Endometrial microvascular endothelial cells (primary cell): Measurements from ENCODE around the gene HIPK4. TPM values are rescaled to one million over a fixed set of nuclear protein-coding genes. Genes with fewer than 3 reads are reported as not detected.

Experiments used
- in situ Hi-C: cut with HindIII; loops from 2 replicates; pipeline ENCODE4 v1.10.0; 2017; ENCODE audit warnings: low sequenced_read_pairs, low pct_unique_long_range_greater_than_20kb; ENCODE audit errors: inconsistent ontology term
- total RNA-seq: library from RNA; depleted of rRNA; stranded (reverse); fragments of >200 nt; gene quantifications from one replicate; pipeline ENCODE4 v1.2.3, GENCODE V29; 2015; ENCODE audit errors: inconsistent ontology term

The HIPK4 gene
- total RNA-seq, 1 donor from 2014 or later = 0.09 TPM

DNA sequence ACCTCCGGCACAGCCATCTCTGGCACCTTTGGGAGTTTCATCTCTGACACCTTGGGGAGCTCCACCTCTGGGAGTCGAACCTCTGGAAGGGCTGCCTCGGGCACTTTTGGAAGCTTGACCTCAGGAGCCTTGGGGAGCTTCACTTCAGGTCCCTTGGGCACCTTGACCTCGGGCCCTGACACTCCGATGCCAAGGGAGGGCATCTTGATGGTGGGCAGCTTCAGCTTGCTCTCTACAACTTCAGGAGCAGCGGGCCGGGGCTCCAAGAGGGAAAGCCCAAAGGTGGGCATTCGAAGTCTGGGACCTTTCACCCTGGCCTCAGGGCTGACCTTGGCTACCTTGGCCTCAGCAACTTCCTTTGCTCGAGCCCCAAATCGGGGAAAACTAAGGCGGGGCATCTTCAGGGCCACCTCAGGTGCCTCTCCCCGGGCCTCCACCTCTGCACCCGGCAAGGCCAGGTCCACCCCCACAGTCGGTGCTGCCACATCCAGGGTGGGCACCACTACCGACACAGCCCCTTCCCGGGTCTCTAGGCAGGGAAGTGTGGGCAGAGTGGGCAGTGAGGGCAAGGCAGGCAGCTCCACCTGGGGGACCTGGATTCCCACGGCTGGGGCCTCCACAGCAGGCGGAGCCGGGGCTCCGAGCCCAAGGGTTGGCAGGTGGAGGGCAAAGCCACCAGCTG, 7.0 kb upstream of the HIPK4 start:
- in situ Hi-C loops = no loop called here

GRCh38 chr19:40395956-40396355, 6.0 kb upstream of the HIPK4 start:
- in situ Hi-C loops = no loop called here

DNA sequence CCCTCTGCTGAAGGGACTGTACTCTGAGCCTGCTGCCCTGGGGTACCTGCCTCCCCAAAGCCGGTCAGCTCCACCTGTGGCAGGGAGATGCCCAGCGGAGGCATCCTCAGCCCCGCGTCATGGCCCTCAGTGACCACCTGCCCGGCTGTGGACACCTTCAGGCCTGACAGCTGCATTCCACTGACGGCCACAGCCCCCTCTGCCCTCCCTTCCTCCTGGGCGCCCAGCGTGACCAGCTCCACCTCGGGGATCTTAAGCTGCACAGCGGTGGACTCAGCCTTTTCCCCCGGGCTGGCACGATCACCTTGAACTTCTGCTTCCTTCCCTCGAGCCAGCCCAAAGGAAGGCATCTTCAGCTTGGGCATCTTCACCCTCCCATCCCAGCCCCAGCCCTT, 4.8 kb upstream of the HIPK4 start:
- in situ Hi-C loops = no loop called here

- in situ Hi-C loops = no loop called here
Observed at GRCh38 chr19:40393894-40394815, 4.2 kb upstream of the HIPK4 start.

DNA sequence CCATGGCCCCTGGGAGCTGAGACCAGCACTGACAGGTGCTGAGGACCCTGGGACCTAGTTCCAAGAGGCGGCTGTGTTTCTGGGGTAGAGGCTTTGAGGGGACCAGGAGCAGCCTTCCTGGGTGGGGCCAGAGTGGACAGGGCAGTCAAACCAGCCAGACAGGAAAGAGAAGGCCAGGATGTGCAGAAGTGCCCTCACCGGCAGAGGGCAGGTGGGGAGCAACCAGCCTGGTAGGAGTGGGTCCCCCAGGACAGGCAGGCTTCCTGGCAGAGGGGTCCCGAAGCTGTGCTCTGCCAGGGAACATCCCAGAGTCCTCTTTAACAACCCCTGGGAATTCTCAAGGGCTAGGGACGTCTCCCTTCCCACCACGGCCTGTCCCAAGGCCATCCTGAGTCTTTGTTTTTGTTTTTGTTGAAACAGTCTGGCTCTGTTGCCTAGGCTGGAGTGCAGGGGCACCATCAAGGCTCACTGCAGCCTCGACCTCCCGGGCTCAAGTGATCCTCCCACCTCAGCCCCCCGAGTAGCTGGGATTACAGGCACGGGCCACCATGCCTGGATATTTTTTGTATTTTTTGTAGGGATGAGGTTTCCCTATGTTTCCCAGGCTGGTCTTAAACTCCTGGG, 3.0 kb upstream of the HIPK4 start:
- in situ Hi-C loops = no loop called here

GRCh38 chr19:40392123-40392522, 2.1 kb upstream of the HIPK4 start:
- in situ Hi-C loops = no loop called here

- in situ Hi-C loops = no loop called here
Observed at GRCh38 chr19:40389404-40390083, 437 bp downstream of the HIPK4 start.

DNA sequence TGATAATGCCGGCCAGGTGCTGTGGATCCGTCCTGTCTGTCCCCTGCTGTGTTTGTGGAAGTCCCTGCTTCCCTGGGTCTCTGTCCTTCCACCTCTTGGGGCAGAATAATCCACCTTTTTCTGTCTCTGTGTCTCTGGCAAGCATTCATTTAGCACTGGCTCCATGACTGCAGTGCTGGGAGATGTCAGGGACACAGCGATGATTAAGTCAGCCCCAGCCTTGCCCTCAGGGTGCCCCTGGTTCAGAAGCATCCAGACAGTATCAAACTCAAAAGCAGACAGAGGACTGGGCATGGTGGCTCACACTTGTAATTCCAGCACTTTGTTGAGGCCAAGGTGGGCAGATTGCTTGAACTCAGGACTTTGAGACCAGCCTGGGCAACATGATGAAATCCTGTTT, 1.5 kb downstream of the HIPK4 start:
- in situ Hi-C loops = no loop called here

GRCh38 chr19:40387155-40387554, 2.8 kb downstream of the HIPK4 start:
- in situ Hi-C loops = no loop called here

- in situ Hi-C loops = no loop called here
Observed at GRCh38 chr19:40383668-40384248, 6.2 kb downstream of the HIPK4 start.

GRCh38 chr19:40381321-40381720, 8.7 kb downstream of the HIPK4 start:
- in situ Hi-C loops = no loop called here

- in situ Hi-C loops = no loop called here
Observed at GRCh38 chr19:40380199-40381037, 9.6 kb downstream of the HIPK4 start.

- in situ Hi-C loops = no loop called here
Observed at GRCh38 chr19:40379446-40380198, 10.4 kb downstream of the HIPK4 start.

DNA sequence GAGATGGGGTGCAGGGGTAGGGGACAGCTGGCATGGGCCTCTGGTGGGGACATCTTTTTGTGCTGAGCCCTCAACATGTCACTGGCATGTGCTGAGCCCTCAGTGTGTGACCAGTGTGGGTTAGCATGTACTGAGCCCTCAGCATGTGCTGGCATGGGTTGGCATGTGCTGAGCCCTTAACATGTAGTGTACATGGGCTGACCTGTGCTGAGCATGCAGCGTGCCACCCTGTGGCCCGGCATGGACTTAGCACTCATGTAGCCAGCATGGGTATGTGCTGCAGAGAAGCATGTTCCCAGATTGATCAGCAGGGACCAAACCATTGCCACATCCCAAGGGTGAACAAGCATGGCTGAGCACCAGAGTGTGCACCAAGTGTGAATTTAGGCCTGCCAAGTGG, 11.5 kb downstream of the HIPK4 start:
- in situ Hi-C loops = no loop called here

- in situ Hi-C loops = no loop called here
Observed at GRCh38 chr19:40377876-40378385, 12.1 kb downstream of the HIPK4 start.

DNA sequence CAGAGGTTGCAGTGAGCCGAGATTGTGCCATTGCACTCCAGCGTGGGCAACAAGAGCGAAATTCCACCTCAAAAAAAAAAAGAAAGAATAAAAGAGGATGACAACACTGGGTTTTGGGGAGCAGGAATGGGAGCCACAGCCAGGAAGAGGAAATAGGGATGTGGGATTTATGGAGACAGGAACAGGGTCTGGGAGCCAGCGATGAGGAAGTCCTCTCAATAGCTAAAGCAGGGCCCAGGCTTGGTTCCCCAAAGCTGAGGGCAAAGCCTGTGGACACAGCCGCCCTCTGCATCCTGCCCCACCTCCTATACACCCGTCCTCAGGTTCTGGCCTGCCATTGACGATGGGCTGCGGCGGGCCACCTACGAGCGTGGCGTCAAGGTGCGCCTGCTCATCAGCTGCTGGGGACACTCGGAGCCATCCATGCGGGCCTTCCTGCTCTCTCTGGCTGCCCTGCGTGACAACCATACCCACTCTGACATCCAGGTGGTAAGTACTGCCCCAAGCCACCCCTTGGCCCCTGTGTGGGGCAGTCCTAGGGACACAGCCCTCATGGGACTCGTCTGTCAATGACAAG, 13.6 kb downstream of the HIPK4 start:
- in situ Hi-C loops = no loop called here

DNA sequence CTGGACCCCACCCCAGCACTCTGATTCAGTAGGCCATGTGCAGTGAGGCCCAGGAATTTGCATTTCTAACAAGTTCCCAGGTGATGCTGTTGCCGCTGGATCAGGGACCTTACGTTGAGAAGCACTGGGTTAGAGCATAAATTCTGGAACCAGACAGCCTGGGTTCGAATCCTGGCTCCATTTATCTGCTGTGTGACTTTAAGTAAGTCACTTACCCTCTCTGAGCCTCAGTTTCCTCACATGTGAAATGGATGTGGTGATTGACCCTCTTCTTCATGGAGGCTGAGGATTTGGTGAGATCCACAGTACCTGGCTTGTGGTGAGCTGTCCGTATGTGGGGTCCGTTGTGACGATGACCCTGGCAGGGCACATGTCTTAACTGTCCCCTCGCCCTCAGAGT, 15.9 kb downstream of the HIPK4 start:
- in situ Hi-C loops = no loop called here
